ENCODE measurements around the gene MGLL. TPM values are rescaled to one million over a fixed set of nuclear protein-coding genes. Genes with fewer than 3 reads are reported as not detected.

The MGLL gene
- total RNA-seq, 3 donors from 2014 or later: 2.2 to 8.0 (median 2.6) TPM

DNA sequence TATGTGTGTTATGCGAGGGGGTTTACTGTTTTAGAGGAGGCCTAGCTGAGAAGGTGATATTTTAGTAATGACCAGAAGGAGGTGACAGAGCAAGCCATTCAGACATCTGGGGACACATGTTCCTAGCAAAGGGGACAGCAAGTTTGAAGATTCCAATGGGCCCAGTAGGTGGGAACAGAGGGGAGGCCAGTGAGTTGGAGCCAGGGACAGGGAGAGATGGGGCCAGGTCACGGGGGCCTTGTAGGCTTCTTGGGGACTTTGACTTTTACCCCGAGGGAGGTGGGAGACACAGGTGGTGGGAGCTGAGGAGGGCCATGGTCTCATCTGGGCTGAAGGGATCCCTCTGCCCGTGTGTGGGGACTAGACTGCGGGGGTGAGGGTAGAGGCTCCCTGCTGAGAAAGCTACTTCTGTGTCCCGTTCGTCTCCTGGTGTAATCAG, 72.5 kb downstream of the MGLL start:
- ATAC-seq: no peak
- H3K9me3 Mint-ChIP-seq: no peaks in the 10 kb centered on the region
- peaks cover 17% of the 10 kb centered on the region for H3K27me3 Mint-ChIP-seq (ENCODE audit: low read depth)
- no peak overlapping the region for H3K4me3 Mint-ChIP-seq
- peaks cover 14% of the 10 kb centered on the region for H3K4me1 Mint-ChIP-seq (ENCODE audit: low read depth)
- DNase-seq: no peak
- no peaks in the 10 kb centered on the region for H3K36me3 Mint-ChIP-seq (ENCODE audit: insufficient read depth)

DNA sequence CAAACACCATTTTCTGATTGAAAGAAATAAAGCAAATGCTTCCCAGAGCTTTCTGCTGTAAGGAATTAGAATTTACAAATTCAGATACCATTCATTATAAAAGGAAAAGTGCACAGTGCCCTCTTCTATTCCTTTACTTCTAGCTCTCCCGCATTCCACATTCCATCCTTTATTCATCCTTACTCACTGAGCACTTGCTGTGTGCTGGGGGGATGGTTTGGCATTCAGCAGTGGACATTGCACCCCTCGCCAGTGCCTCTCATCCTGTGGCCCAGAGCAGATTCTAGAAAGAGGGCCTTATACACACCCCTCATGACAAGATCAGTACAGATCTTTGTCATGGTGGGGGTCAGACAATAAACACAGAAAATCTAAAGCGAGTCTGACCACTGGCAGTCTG, 73.0 kb downstream of the MGLL start:
- no peaks in the 10 kb centered on the region for H3K9me3 Mint-ChIP-seq
- peaks cover 10% of the 10 kb centered on the region for H3K4me1 Mint-ChIP-seq (ENCODE audit: low read depth)
- DNase-seq: no peak
- ATAC-seq: no peak
- peaks cover 17% of the 10 kb centered on the region for H3K27me3 Mint-ChIP-seq (ENCODE audit: low read depth)
- H3K4me3 Mint-ChIP-seq: no peak overlapping the region
- no peaks in the 10 kb centered on the region for H3K36me3 Mint-ChIP-seq (ENCODE audit: insufficient read depth)

DNA sequence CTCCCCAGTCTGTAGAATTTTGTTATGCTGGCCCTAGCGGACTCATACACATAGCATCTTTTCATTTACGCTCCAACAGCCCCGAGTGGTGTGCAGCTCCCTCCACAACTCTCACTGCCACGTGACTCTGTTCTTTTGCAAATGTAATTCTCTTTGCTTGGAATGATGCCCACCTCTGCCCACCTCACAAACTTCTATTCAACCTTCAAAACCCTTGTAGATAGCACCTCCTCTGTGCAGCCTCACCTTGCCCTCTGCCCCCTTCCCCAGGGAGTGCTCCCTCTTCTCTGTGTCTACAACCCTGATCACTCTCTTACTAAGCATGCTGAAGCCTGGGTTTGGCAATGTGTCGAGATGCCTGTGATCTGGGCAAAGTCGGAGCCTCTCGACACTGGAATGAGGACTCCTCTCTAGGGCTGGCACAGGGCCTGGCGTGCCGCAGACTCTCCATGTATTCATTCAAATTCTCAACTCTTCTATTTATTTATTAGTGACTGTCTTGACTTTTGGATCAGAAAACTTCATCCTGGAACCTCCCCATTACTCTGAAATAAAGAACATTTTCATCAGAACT, 73.5 kb downstream of the MGLL start:
- peaks cover 17% of the 10 kb centered on the region for H3K27me3 Mint-ChIP-seq (ENCODE audit: low read depth)
- H3K4me1 Mint-ChIP-seq (ENCODE audit: low read depth): peaks cover 7% of the 10 kb centered on the region
- no peak overlapping the region for H3K4me3 Mint-ChIP-seq
- H3K36me3 Mint-ChIP-seq (ENCODE audit: insufficient read depth): no peaks in the 10 kb centered on the region
- ATAC-seq (no peak), DNase-seq (no peak)
- no peaks in the 10 kb centered on the region for H3K9me3 Mint-ChIP-seq

DNA sequence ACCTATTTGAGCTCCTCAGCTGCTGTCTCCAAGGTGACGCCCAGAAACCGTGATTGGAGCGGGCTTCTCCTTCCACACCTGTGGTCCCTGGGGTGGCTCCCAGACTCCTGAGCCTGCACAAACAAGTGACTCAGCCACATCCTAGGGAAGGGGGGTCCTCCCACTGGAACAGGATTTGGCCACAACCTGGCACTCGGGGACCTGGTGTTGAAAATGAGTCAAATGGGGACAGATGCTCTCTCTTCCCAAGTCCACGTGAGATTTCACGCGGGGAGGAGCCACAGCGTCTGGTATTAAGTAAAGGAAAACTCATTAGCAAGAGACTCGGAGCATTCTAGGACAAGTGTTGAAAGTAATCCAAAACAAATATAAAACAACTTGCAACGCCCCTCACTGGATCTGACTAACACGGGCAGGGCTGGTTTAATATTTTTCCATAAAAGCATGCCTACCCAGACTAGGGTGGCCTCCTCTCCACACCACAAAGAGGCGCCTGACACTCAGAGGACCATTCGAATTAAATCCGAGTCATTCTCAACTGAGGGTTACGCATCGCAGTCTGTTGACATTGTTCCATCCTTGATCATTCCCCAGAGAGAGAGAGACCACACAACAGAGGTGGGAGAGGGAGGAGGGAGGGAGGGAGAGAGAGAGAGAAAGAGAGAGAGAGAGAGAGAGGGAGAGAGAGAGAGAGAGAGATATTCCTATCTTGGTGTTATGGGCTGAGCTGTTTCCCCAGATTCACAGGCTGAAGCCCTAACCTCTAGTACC, 74.4 kb downstream of the MGLL start:
- Mint-ChIP-seq H3K27me3 (ENCODE audit: low read depth) (peaks cover 17% of the 10 kb centered on the region), H3K9me3 (no peaks in the 10 kb centered on the region), H3K4me3 (no peak overlapping the region), H3K36me3 (ENCODE audit: insufficient read depth) (no peaks in the 10 kb centered on the region), H3K4me1 (ENCODE audit: low read depth) (peaks cover 7% of the 10 kb centered on the region)
- DNase-seq: no peak
- ATAC-seq: no peak

DNA sequence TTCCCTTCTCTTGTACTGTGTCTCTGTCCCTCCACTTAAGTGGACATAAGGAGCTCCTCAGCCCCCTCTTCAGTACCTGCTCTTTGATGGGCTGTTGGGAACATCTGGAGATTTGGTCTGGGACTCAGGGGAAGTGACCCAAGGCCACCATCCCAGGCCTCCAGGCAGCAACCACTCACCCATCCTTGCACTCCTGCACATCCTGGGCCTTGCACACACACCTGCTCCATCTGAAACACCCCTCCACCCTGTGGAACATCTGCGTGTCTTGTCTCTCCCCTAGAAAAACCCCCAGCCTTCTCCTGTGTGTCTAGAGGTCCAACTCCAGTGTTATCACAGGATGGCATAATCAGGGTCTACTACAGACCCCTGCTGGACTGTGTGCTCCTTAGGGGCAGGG, 75.2 kb downstream of the MGLL start:
- no peaks in the 10 kb centered on the region for H3K36me3 Mint-ChIP-seq (ENCODE audit: insufficient read depth)
- peaks cover 7% of the 10 kb centered on the region for H3K4me1 Mint-ChIP-seq (ENCODE audit: low read depth)
- ATAC-seq: no peak
- peaks cover 11% of the 10 kb centered on the region for H3K27me3 Mint-ChIP-seq (ENCODE audit: low read depth)
- DNase-seq: no peak
- no peaks in the 10 kb centered on the region for H3K9me3 Mint-ChIP-seq
- no peak overlapping the region for H3K4me3 Mint-ChIP-seq

DNA sequence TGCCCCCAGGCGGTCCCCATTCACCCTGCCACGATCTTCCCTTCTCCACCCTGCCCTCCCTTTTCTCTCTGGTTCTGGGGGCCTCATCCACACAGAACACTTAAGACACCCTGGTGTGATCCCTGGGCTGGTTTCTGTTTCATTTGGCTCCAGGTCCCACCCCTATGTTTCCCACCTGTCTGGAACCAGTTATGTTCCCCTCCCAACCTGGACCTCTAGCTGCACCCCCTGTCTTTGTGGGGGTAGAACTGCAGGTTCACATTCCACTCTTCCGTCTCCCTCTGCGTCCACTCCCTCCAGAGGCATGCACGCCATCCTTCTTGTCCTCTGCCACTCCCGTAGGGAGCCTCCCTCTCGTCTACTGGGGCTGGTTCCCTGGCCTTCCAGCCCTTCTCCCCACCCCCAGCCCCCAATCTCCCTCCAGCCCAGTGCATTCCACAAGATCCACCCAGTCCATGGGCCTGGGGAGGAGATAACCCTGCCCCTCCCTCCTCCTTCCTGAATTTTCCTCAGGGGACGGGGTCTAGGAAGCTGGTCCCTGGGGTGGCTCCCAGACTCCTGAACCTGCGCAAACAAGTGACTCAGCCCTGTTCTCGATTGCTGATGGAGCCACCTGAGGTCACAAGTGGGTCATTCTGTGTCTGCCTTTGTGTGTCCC, 75.8 kb downstream of the MGLL start:
- Mint-ChIP-seq H3K9me3 (no peaks in the 10 kb centered on the region), H3K4me1 (ENCODE audit: low read depth) (peaks cover 7% of the 10 kb centered on the region), H3K4me3 (no peak overlapping the region), H3K36me3 (ENCODE audit: insufficient read depth) (no peaks in the 10 kb centered on the region), H3K27me3 (ENCODE audit: low read depth) (peaks cover 11% of the 10 kb centered on the region)
- no peak for DNase-seq
- ATAC-seq: no peak

DNA sequence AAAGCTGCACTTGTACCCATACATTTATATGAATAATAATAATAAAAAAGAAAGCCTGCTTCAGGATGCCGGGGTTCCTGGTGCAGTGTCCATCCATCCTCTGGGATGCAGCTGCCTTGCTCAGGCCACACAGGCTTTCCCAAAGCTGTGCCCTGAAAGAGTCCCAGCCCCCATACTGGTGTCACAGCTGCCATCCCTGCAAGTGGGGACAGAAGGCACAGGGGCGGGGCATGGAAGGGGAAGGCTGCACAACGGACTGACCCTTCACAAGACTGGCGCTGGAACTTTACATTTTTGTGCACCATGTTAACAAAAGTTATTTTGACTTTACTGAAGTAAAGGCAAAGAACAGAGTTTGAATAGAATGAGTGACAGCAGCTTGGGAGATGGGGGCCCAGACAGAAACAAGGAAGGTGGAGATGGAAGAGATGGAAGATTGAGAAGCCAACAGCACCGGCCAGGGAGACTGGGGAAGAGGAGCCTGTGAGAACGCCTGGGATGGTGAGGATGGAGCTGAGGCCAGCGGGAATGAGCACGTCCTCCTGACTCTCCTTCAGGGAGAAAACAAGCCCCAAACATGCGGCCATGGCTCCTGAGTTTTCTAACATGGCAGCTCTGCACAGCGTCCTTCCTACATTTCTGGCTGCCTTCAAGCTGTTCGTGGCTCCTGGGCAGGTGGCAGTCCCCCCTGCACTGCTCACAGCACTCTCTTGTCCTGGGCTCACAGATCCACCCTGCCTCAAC, 76.5 kb downstream of the MGLL start:
- Mint-ChIP-seq H3K4me3 (no peak overlapping the region), H3K4me1 (ENCODE audit: low read depth) (peaks cover 6% of the 10 kb centered on the region), H3K9me3 (no peaks in the 10 kb centered on the region), H3K27me3 (ENCODE audit: low read depth) (peaks cover 10% of the 10 kb centered on the region), H3K36me3 (ENCODE audit: insufficient read depth) (no peaks in the 10 kb centered on the region)
- ATAC-seq (no peak), DNase-seq (no peak)

DNA sequence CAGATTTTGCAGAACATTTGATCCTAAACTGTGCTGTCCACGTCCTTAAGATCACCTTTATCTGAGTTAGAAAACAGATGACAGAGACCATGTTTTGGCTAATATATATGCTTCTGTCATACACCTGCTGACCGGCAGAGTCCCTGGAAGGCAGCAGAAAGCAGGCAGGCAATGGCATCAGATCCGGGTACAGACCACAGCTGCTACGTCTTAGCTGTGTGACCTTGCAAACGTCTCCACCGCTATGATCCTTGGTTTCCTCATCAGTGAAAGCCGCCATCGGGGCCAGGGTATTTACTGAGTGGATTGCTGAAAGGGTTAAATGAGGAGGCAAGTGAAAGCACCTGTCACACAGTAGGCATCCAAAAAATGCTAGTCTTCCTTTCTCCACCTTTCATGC, 77.4 kb downstream of the MGLL start:
- Mint-ChIP-seq H3K4me3 (no peak overlapping the region), H3K27me3 (ENCODE audit: low read depth) (peaks cover 6% of the 10 kb centered on the region), H3K9me3 (no peaks in the 10 kb centered on the region), H3K4me1 (ENCODE audit: low read depth) (no peaks in the 10 kb centered on the region), H3K36me3 (ENCODE audit: insufficient read depth) (no peaks in the 10 kb centered on the region)
- ATAC-seq (no peak), DNase-seq (no peak)

DNA sequence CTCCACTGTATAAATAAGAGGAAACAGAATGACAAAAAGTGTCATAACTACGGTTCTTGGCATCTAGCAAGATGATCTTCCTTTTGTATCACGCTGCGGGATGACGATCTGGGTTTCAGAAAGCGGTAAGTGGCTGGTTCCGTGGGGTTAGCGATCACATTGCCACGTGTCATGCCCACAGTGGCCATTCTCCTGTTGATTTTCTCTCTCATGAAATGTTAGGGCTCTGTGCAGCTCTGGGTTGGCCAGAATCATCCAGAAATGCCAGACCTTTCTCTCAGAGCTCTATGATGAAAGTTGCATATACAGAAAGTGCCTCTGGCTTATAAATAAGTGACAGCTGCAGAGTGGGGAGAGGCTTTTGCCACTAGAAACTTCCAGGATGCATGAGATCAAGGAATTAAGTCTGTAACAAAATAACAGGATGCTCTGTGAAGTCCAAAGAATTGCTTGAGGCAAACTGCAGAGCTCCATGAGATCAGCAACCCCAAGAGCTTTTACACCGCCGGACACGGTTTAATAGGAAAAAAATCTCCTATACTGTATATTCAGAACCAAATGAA, 78.0 kb downstream of the MGLL start:
- Mint-ChIP-seq H3K36me3 (ENCODE audit: insufficient read depth) (no peaks in the 10 kb centered on the region), H3K27me3 (ENCODE audit: low read depth) (peaks cover under 1% of the 10 kb centered on the region), H3K9me3 (no peaks in the 10 kb centered on the region), H3K4me1 (ENCODE audit: low read depth) (no peaks in the 10 kb centered on the region), H3K4me3 (no peak overlapping the region)
- ATAC-seq (no peak), DNase-seq (no peak)

DNA sequence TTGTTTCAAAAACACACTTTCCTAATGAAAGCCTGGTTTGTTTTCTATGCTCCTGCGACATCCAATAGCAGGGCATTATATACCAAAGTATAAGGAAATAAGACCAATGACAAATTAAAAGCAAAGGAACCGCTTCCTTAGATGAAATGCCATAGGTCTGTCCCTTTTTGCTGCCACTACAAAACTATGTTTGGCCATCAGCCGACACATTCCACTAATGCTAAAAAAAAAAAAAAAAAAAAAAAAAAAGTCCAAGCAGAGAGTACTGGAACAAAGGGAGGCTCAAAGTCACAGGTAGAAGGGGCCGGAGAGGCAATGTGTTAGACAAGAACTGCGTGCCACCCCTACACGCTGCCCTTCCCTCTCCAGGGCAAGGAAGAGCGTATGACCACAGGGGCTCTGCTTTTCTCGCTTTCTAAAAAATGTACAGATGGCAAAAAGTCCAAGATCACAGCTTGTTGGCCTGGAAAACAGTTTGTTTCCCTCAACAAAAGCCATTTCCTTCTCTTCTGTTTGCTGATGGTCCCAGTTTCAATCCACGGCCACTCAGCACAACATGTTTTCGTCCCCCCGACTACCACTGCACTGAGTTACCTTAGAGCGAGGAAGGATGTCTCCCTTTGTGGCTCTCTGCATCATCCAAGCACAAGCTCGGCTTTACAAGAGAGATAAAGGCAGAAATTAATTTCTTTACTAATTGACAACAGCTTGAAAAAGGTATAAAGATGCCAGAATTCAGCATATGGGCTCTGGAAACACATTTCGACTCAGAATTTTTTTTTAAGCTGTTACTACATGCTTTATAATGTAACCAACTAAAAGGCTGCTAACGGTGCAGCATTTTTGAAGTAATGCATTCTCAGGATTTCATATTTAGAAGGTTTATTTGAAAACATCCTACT, 78.7 kb downstream of the MGLL start:
- DNase-seq (no peak), ATAC-seq (no peak)
- H3K4me3 Mint-ChIP-seq: no peak overlapping the region
- H3K27me3 Mint-ChIP-seq (ENCODE audit: low read depth): no peaks in the 10 kb centered on the region
- H3K36me3 Mint-ChIP-seq (ENCODE audit: insufficient read depth): no peaks in the 10 kb centered on the region
- no peaks in the 10 kb centered on the region for H3K4me1 Mint-ChIP-seq (ENCODE audit: low read depth)
- no peaks in the 10 kb centered on the region for H3K9me3 Mint-ChIP-seq

DNA sequence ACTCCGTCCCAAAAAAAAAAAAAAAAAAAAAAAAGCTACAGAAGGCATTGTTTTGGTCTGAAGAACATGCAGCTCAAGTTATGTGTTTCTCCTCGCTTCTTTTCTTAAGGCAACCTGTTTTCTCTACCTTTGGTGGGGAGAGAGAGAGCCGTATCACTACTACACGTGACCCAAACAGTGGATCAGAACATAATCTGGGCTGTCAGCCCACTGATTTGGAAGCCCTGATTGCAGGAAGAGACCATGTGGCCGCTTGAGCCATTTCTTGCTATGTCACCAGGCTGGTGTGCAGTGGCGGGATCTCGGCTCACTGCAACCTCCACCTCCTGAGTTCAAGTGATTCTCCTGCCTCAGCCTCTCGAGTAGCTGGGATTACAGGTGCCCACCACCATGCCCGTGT, 79.7 kb downstream of the MGLL start:
- H3K36me3 Mint-ChIP-seq (ENCODE audit: insufficient read depth): no peaks in the 10 kb centered on the region
- no peaks in the 10 kb centered on the region for H3K9me3 Mint-ChIP-seq
- H3K4me3 Mint-ChIP-seq: no peak overlapping the region
- no peak for DNase-seq
- no peak for ATAC-seq
- peaks cover 2% of the 10 kb centered on the region for H3K4me1 Mint-ChIP-seq (ENCODE audit: low read depth)
- no peaks in the 10 kb centered on the region for H3K27me3 Mint-ChIP-seq (ENCODE audit: low read depth)

DNA sequence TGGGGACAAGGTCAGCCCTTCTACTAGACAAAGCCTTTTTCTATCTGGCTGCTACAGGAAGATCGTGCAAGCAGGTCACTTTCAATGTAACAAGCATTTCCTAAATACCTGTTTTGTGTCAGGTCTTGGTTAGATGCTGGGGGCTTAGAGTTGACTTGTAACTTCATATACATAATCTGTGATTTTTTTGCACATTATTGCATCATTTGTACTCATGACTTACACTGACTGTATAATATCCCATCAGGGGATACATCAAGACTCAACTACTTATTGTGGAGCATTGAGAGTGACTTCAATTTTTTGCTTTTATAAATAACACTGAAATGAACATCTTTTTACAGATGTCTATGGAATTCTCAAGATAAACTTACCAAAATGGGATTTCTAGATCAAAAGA, 80.6 kb downstream of the MGLL start:
- H3K4me3 Mint-ChIP-seq: no peak overlapping the region
- ATAC-seq (no peak), DNase-seq (no peak)
- no peaks in the 10 kb centered on the region for H3K9me3 Mint-ChIP-seq
- H3K27me3 Mint-ChIP-seq (ENCODE audit: low read depth): no peaks in the 10 kb centered on the region
- H3K36me3 Mint-ChIP-seq (ENCODE audit: insufficient read depth): no peaks in the 10 kb centered on the region
- peaks cover 2% of the 10 kb centered on the region for H3K4me1 Mint-ChIP-seq (ENCODE audit: low read depth)

DNA sequence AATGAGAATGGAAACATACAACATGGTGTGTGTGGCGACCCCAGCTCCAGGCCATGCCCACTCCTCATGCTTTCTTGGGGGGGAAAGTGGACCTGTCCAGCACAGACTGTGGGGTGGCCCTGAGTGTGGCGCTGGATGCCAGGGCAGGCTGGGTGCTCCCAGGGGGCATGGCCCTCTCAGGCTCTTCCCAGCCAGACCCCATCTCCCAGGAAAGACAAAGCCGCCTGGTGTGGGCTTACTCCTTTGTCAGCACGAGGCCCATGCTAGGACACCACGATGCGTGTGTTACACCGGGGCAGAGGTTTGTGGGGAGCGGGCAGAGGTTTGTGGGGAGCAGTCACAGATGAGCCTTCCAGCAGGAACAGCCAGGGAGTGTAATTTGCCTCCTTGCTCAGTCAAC, 81.1 kb downstream of the MGLL start:
- Mint-ChIP-seq H3K4me1 (ENCODE audit: low read depth) (peaks cover 2% of the 10 kb centered on the region), H3K36me3 (ENCODE audit: insufficient read depth) (no peaks in the 10 kb centered on the region), H3K4me3 (no peak overlapping the region), H3K27me3 (ENCODE audit: low read depth) (no peaks in the 10 kb centered on the region), H3K9me3 (no peaks in the 10 kb centered on the region)
- DNase-seq: no peak
- ATAC-seq: no peak
